Mammary epithelial cell (primary cell): ENCODE results near the gene EFNA2.

Source experiments
- EZH2 ChIP-seq: IDR thresholded peaks from 2 replicates; pipeline ENCODE4 v1.6.1; 2012; ENCODE audit warnings: low read length, inconsistent platforms, borderline replicate concordance
- TF ChIP-seq, protein P1 (sequence below), 2 donors: IDR thresholded peaks in 1 of 2; conservative IDR thresholded peaks in 1 of 2; 2 replicates each; pipeline ENCODE4 v1.5.1; 2011 to 2012; ENCODE audit warnings: inconsistent platforms in 2 of 2, low read length in 2 of 2, mild to moderate bottlenecking in 2 of 2, control low read depth in 1 of 2, low read depth in 1 of 2; ENCODE audit not compliant: insufficient read depth in 1 of 2; ENCODE audit errors: extremely low read depth in 1 of 2

DNA sequence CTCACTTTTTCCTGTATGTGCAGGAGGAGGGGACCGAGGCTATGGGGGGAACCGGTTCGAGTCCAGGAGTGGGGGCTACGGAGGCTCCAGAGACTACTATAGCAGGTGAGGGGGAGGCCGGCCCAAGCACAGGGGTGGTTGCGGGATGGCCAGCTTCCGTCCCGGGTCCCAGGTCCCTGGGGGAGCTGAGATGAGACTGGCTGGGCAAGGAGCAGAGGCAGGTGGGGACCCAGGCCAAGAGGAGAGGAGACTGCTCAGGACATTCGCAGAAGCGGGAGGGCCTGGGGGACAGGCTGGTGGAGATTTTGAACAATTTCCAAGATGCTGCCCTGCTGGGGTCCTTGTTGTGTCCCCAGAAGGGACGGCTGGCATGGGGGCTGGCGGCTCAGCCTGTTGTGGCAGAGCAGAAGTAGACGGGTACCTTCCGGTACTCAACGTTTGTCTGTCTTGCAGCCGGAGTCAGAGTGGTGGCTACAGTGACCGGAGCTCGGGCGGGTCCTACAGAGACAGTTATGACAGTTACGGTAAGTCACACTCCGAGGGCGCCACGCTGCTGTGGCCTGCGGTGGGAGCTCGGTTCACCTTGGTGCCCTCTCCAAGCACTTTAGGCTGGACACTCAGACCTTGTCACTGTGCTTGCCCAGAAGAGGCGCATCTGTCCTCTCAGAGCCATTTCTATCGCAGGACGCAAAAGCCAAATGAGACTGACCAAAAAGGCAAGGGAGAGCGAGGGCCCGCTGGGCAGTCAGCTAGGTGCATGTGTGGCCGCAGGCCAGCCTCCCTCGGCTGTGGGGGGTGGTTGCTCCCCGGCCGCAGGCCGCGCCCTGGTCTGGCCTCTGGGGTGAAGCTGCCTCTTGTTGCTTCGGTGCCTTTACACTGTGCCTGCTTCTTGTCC lies 13.9 kb upstream of the EFNA2 start:
- TF ChIP-seq, protein P1, sequence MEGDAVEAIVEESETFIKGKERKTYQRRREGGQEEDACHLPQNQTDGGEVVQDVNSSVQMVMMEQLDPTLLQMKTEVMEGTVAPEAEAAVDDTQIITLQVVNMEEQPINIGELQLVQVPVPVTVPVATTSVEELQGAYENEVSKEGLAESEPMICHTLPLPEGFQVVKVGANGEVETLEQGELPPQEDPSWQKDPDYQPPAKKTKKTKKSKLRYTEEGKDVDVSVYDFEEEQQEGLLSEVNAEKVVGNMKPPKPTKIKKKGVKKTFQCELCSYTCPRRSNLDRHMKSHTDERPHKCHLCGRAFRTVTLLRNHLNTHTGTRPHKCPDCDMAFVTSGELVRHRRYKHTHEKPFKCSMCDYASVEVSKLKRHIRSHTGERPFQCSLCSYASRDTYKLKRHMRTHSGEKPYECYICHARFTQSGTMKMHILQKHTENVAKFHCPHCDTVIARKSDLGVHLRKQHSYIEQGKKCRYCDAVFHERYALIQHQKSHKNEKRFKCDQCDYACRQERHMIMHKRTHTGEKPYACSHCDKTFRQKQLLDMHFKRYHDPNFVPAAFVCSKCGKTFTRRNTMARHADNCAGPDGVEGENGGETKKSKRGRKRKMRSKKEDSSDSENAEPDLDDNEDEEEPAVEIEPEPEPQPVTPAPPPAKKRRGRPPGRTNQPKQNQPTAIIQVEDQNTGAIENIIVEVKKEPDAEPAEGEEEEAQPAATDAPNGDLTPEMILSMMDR (conservative IDR thresholded peaks at IDR 0.05 in 1 of 2, IDR thresholded peaks at IDR 0.05 in 1 of 2; ENCODE audit: extremely low read depth in 1 of 2, insufficient read depth in 1 of 2, low read depth in 1 of 2, low read length in 2 of 2): no peak
- TF ChIP-seq EZH2: no peak
